Measurements from ENCODE around the gene NDC80.
"Not testable (repeated sequence)": the region's sequence is repeated elsewhere in the genome, so short reads cannot be mapped to it uniquely, and the experiment has no call there.

Gene NDC80

DNA sequence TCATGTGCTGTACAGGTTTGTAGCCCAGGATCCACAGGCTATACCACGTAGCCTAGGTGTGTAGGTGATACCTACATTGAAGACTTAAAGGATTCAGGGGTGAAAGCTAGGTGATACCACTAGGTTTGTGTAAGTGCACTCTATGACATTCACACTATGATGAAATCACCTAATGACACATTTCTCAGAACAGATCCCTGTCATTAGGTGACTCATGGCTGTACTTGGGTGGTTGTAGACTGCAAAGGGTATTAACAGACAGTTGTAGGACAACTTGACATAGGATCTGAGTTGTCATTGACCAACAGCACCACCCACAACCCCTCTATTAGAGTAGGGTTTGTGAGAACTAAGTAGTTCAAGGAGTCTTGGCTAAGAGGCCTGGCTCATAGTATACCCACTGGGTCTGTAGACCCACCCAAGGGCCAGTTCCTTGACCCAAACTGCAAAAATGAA lies 56.5 kb downstream of the NDC80 start:
- DNase-seq (ENCODE audit: low read depth), result peak; percentile 66

DNA sequence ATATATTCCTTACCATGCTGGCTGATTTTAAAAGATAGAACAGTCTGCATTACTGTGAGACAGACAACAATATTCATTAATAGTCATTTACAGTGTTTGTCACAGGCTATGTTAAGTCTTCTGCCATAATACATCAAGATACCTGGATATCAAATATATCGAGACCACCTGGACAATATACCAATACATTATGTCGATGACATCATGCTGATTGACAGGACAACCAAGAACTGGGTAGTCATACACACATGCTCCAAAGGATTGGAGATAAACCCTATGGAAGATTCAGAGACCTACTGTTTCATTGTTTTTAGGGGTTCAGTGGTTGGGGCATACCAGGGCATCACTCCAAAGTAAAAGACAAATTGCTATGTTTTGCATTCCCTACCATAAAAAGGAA lies 57.6 kb downstream of the NDC80 start:
- DNase-seq (ENCODE audit: low read depth), result no peak

DNA sequence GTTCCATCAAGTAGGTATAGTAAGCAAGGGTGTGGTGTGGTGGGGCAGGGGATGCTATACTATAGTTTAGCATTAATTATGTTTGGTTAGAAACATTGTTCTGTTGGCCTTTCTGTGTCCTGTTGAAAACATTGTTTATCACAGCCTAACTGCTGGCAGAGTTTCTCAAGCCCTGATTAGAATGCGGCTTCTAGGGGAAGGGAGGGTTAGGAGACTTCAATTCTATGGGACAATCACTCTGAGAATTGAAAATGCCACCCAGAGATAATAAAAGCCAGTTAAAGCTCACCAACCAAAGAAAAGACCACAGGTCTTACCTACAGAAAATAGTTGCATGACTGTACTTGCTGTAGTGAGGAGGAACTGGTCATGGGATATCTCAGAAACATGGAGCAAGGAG lies 64.2 kb downstream of the NDC80 start:
- no peak for DNase-seq (ENCODE audit: low read depth)

DNA sequence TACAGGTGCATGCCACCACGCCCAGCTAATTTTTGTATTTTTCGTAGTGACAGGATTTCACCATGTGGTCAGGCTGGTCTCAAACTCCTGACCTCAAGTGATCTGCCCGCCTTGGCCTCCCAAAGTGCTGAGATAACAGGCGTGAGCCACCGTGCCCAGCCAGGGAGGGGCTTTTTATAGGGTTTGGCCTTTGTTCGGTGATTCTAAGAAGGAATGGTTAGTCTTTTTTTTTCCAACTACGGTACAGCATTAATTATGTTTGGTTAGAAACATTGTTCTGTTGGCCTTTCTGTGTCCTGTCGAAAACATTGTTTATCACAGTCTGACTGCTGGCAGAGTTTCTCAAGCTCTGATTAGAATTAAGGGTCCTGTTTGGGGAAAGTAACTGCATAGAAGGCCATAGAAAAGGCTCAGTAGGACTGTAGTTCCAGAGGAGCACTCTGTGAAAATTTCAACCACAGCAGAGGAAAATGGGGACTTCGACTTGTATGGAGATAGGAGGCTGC lies 64.8 kb downstream of the NDC80 start:
- DNase-seq (ENCODE audit: low read depth), result no peak

DNA sequence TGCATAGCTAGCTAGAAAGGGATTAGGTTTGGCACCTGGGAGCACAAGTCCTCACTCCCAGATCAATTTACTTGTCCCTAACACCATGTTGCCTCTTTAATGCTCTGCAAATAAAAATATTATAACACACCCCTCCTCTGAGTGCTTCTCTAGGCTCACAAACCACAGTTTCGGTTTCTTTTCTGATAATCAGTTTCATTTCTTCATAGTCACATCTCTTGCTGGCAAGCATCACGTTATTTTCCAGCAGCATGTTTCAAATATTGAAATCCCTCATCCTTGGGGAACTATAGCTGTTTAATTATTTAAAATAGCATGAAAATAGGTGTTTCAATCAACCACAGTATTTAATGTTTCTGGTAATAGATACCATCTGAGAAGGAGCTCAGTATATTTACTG lies 70.3 kb downstream of the NDC80 start:
- DNase-seq (ENCODE audit: low read depth), result peak; percentile 38

DNA sequence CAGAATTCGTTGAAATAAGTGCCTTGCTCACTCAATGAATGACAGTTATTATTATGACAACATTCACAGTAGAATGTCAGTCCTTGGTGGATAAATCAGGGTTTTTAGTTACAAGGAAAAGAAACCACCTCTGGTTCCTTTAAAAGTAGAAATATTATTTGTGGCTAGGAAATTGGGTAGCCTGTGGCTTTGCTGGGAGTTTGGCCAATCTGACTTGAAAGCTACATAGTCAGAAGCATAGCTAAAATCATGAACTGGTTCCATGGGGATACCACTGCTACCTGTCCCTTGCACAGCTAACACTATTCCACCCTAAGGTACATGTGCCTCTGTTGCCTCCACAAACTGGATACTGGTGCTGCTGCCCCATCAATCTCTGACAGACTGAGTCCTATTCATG lies 71.4 kb downstream of the NDC80 start:
- DNase-seq (ENCODE audit: low read depth), result no peak

DNA sequence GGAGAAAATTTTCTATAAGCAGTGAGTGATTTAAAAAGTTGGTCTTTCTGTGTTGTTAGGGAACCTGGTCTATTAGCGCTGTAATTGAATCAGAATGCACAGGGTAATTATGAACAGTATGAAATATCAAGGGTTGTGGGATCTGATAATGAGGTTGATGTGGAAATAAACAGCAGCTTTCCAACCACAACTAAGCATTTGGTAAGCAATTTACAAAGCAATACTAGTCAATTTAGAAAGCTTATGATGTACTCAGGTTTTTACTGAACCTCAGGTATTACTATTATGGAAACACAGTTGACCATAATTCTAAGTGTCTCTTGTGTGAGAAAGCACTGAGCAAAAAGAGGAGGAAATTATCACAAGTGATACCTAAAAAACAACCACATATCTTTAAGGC lies 73.2 kb downstream of the NDC80 start:
- no peak for DNase-seq (ENCODE audit: low read depth)

DNA sequence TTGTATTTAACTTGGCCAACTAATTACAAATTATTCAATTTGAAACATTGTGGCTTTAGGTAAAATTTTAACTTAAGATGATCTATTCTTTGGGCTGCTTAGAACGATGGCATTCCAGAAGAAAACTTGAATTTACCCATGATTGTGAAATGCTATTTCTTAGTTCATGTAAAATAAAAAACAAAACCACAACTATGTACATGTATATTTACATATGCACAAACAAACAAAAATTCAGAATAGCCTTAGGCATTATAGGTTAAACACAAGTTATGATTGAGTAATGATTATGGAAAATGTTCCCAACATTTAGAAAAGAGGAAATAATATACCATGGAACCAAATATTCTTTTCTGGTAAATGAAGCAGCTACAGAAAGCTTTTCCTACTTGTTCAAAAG lies 80.6 kb downstream of the NDC80 start:
- peak; percentile 18 for DNase-seq (ENCODE audit: low read depth)

DNA sequence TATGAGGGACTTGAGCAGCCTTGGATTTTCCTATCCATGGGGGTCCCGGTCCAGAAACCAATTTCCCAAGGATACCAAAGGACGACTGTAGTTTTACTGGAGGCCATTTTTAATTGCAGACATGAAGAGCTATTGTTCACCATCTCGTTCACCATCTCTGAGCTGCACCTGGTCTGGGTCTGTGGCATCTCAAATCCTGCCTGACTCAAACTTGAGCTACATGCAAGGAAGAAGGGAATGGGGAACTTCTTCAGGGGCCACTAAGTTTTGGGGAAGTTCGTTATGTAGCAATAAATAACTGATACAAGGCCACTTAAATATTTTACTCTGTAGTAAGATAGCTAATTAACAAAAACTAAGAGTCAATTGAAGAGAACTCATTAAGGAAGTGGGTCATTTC lies 82.1 kb downstream of the NDC80 start:
- no peak for DNase-seq (ENCODE audit: low read depth)

DNA sequence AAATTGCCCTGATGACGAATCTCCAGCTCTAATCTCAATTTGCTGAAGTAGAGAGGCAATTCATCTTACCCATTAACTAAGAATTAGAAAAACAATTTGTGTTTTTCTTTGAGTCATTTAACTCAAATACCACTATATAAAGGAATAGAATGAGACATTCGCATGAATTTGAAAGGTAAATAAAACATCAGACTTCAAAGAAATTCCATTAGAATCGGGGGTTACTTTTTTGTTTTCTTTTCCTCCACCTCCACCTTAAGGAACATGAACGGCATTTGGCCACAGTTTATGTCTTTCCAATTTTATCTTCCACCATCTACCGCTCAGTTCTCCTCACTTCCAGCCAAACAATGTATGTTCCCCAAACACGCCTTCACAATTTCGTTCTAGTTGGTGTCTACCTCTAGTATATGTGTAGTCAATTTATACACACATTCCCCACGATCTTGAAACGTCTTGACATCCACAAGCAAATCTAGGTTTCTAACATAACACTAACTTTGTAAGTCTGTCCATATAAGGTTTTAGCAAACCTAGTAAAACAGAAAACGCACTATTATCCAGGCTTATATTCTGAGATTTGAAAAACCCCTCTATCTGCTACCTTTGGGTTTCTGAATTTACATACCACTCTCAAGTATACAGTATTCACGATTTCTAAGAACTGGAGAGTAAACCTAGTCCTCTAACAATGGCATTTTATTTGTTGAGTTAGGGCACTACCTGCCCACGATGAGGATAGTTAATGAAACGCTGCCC lies 83.0 kb downstream of the NDC80 start:
- DNase-seq (ENCODE audit: low read depth), result peak; percentile 3

DNA sequence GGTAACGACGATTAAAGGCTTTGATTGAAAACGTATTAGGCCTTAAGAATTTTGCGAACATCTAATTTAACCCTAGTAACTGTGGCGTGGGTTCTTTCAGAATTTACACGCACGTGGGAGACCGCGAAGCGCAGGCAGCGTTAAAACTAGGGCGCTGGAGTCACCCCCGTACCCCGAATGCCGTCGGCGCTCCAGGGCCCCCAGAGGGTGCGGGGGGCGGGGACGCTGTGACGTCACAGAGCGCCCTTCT lies 83.5 kb downstream of the NDC80 start:
- peak; percentile 54 for DNase-seq (ENCODE audit: low read depth)

DNA sequence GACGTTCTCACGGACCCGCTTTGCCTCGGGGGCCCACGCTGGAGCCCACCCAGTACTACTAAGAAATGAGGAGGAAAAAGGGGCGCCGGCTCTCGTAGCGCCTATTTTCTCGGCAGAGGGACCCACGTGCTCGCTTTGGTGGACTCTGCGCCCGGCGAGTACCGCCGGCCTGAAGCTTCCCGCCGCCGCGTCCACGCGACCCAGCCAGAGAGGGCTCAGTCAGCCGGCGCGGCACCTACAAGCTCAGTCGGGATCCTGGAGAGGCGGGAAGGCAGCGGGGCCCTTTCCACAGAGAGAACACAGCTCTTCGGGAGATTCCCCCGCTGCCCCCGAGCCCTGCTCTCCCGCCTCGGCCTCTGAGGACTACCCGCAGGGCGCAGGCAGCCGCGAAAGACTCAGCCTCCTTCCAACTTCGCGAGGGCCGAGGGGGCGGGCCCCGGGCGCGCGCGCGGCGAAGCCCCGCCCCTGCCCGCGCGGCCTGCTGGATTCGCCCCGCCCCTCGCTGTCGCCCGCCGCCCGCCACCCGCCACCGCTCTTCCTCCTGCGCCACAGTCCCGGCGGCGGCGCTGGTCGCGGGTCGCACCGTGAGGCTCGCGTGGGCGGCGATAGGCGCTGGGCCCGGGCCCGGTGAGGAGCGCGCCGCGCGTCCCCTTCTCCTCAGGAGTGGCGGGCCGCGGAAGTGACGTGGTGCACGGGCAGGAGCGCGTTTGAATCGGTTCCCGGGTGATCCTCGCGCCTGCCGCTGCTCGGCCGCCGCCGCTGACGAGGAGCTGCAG lies 84.0 kb downstream of the NDC80 start, which contains the start of gene SMCHD1:
TSS of gene SMCHD1 (plus strand) at position 549 of the 776 bp plus-strand sequence. CDS start 350 bp downstream, outside the sequence.
- peak; percentile 84 for DNase-seq (ENCODE audit: low read depth)

DNA sequence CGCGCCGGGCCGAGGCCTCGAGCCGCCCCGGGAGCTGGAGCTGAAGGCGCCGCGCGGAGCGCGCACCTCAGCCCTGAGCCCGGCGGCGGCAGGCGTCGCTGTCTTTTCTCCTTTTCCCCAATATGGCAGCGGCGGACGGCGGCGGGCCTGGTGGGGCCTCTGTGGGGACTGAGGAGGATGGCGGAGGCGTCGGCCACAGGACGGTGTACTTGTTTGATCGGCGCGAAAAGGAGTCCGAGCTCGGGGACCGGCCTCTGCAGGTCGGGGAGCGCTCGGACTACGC lies 84.5 kb downstream of the NDC80 start:
- no peak for DNase-seq (ENCODE audit: low read depth)

DNA sequence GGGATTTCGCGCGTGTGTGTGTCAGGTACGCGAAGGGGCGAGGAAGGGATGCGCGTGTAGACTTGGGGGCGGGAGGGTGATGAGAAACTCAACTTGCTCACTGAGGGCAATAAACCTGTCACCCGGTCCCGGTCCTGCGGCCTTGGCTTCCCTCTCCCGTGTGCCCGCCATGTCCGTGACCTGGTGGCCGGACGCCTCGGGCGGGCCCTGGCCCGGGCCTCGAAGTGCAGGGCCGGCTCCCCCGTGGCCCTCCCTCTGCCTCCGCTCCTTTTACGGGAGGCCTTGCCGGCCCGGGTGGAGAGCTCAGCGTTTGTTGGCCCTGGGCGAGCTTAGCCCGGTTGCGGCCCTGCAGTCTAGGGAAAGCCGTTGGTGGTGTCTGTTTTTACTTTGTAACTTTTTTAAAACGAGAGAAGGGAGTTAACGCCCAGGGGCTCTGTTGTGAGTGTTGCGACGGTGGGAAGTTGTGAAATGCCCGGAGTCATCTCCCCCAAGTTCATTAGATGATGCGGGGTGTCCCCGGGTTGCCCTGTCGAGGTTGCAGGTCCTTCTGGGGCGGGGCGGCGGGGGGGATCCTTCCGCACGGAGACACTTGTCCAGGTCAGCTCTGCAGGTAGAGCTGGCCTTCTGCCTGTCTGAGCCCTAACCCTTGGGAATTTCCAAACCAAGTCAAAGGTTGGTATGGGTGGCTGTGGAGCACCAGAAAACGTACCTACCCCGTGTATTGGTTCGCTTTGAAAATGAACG lies 85.1 kb downstream of the NDC80 start:
- peak; percentile 66 for DNase-seq (ENCODE audit: low read depth)

DNA sequence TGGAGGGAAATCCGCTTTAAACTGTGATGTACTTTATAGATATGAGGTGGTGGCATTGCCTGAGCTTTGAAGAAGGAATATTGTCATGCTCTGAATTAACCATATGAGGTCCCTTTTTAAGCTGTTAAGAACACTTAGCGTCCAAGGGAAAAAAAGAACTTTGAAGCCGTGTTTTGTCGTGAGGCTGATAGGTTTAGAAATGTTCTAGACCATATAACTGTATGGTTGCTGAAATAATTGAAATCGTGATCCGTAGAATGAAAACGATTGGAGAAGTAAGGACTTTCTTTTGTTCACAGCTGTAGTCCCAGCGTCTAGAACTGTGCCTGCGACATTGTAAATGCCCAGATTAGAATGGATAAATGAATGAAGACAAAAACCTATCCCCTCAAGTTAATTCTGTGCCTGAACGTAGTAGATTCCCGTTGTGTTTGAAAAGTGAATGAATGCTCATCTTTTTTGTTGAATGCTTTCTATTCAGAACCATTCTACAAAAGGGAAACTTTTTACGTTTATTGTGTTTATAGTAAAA lies 85.7 kb downstream of the NDC80 start:
- DNase-seq (ENCODE audit: low read depth), result no peak

DNA sequence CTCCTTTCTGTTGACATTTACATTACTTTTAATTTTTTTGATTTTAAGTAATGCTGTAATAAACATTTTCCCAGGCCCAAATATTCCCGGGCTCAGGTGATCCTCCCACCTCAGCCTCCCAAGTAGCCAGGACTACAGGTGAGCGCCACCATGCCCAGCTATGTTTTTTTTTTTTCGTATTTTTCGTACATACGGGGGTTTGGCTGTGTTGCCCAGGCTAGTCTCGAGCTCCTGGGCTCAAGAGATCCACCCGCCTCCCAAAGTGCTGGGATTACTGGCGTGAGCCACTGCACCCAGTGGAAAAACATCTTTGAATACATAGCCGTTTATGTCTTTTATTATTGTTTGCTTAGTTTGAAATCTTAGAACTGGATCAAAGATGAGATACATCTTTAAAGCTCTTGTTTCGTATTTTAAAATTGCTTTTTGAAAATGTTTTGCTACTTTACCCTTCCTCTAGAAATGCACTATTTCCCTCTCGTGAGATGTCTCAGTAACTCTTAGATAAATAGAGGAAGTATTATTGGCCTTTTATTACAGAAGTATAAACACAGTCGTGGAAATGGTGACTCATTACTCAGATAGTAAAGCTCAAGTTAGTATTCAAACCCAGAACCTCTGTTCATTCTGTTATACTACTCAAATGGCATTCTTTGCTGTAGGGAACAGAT lies 86.6 kb downstream of the NDC80 start:
- DNase-seq (ENCODE audit: low read depth), result peak; percentile 82

DNA sequence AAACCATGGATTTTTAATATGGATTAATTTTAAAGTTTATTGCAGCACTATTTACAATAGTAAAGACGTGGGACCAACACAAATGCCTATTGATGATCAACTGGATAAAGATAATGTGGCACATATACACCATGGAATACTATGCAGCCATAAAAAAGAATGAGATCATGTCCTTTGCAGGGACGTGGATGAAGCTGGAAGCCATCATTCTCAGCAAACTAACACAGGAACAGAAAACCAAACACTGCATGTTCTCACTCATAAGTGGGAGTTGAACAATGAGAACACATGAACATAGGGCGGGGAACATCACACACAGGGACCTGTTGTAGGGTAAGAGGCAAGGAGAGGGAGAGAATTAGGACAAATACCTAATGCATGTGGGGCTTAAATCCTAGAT lies 89.5 kb downstream of the NDC80 start:
- not testable (repeated sequence) for DNase-seq (ENCODE audit: low read depth)

DNA sequence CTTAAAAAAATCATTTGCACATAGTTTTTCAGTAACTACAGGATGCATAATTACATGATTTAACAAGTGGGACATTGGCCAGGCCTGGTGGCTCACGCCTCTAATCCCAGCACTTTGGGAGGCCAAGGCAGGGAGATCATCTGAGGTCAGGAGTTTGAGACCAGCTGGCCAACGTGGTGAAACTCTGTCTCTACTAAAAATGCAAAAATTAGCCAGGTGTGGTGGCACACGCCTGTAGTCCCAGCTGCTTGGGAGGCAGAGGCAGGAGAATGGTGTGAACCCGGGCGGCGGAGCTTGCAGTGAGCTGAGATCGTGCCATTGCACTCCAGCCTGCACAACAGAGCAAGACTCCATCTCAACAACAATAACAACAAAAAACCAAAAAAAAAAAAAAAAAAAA lies 90.9 kb downstream of the NDC80 start:
- DNase-seq (ENCODE audit: low read depth), result not testable (repeated sequence)

DNA sequence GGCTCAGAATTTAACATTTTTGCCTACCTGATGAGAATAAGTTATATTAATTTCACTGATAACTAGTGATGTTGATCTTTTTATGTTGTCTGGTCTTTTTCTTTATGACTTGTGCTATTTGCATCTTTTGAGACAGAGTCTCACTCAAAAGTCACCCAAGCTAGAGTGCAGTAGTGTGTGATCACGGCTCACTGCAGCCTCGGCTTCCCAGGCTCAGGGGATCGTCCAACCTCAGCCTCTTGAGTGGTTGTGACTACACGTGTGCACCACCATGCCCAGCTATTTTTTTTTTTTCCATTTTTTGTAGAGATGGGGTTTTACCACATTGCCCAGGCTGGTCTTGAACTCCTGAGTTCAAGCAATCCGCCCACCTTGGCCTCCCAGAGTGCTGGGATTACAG lies 91.6 kb downstream of the NDC80 start:
- DNase-seq (ENCODE audit: low read depth), result no peak
